ENCODE results near the gene CHAD.

Gene CHAD

GRCh38 chr17:50471009-50471905 is 2.6 kb upstream of the CHAD start:
- no peaks in the 10 kb centered on the region for H3K36me3 ChIP-seq (replicated peaks)
- no peak for TF ChIP-seq CTCF (IDR thresholded peaks at IDR 0.05; ENCODE audit: low read depth, low read length, missing control alignments)
- H3K27me3 ChIP-seq (replicated peaks) = peaks cover 22% of the 10 kb centered on the region
- in situ Hi-C loops (cut with HindIII; ENCODE audit: low pct_ligation_motif_present, low sequenced_read_pairs) = no loop called here
- no peak overlapping the region for H3K4me3 ChIP-seq (ENCODE audit: low read depth, low read length)
- H3K27ac ChIP-seq = no peak overlapping the region
- no peak for DNase-seq

- H3K4me3 ChIP-seq (ENCODE audit: low read depth, low read length) = no peak overlapping the region
- no peak for TF ChIP-seq CTCF (IDR thresholded peaks at IDR 0.05; ENCODE audit: low read depth, low read length, missing control alignments)
- DNase-seq = no peak
- peaks cover 21% of the 10 kb centered on the region for H3K27me3 ChIP-seq (replicated peaks)
- H3K36me3 ChIP-seq (replicated peaks) = no peaks in the 10 kb centered on the region
- in situ Hi-C loops (cut with HindIII; ENCODE audit: low pct_ligation_motif_present, low sequenced_read_pairs) = no loop called here
- H3K27ac ChIP-seq = no peak overlapping the region
Observed at GRCh38 chr17:50470426-50470825, 1.7 kb upstream of the CHAD start.

GRCh38 chr17:50469671-50470305 is 1.1 kb upstream of the CHAD start:
- in situ Hi-C loops (cut with HindIII; ENCODE audit: low pct_ligation_motif_present, low sequenced_read_pairs) = no loop called here
- H3K36me3 ChIP-seq (replicated peaks) = no peaks in the 10 kb centered on the region
- no peak overlapping the region for H3K27ac ChIP-seq
- H3K27me3 ChIP-seq (replicated peaks) = peaks cover 21% of the 10 kb centered on the region
- no peak for DNase-seq
- no peak for TF ChIP-seq CTCF (IDR thresholded peaks at IDR 0.05; ENCODE audit: low read depth, low read length, missing control alignments)
- no peak overlapping the region for H3K4me3 ChIP-seq (ENCODE audit: low read depth, low read length)

- no peak for DNase-seq
- in situ Hi-C loops (cut with HindIII; ENCODE audit: low pct_ligation_motif_present, low sequenced_read_pairs) = no loop called here
- TF ChIP-seq CTCF (IDR thresholded peaks at IDR 0.05; ENCODE audit: low read depth, low read length, missing control alignments) = no peak
- Histone ChIP-seq H3K4me3 (ENCODE audit: low read depth, low read length) (peak overlapping the region; percentile 40), H3K27ac (no peak overlapping the region), H3K27me3 (replicated peaks) (peaks cover 21% of the 10 kb centered on the region), H3K36me3 (replicated peaks) (no peaks in the 10 kb centered on the region)
Observed at GRCh38 chr17:50469208-50469605, 527 bp upstream of the CHAD start.

- in situ Hi-C loops (cut with HindIII; ENCODE audit: low pct_ligation_motif_present, low sequenced_read_pairs) = no loop called here
- no peak for TF ChIP-seq CTCF (IDR thresholded peaks at IDR 0.05; ENCODE audit: low read depth, low read length, missing control alignments)
- DNase-seq = no peak
- Histone ChIP-seq H3K4me3 (ENCODE audit: low read depth, low read length) (no peak overlapping the region), H3K27me3 (replicated peaks) (peaks cover 21% of the 10 kb centered on the region), H3K27ac (no peak overlapping the region), H3K36me3 (replicated peaks) (no peaks in the 10 kb centered on the region)
Observed at GRCh38 chr17:50467855-50468303, 801 bp downstream of the CHAD start.
